ENCODE data around the gene HLF.

Gene HLF

DNA sequence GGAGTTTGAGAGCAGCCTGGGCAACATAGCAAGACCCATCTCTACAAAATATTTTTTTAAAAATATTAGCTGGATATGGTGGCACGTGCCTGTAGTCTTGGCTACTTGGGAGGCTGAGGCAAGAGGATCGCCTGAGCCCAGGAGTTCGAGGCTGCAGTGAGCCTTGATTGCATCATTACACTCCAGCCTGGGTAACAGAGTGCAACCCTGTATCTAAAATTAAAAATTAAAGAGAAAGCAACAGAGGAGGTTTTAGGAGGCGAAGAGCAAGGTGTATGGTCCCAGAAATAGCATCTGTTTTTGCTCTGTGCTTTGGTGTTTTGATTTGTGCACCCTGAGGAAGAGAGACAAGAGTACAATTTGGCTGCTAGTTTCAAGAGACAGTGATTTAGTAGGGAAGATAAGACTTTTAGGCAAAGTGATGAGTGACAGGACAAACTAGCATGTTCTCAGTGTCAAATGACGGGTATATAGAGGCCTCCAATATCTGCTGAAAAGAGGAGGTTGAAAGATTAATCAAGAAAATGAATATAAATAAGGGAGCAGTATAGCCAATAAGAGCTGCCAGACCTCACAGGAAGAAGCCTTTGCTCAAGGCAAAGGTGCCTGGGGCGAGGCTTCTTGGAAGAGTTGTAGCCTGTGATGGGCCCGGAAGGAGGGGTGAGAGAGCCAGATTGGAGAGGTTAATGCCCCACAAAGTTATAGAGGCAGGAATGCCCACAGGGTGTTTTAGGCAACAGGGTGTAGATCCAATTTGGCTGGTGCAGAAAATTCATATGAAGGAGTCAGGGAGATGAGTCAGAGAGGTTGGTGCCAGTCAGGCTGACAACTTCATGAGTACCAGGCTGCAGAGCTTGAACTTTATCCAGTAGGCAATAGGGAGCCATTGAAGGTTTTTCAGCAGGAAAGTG, 11.4 kb downstream of the HLF start:
- DNase-seq: no peak

DNA sequence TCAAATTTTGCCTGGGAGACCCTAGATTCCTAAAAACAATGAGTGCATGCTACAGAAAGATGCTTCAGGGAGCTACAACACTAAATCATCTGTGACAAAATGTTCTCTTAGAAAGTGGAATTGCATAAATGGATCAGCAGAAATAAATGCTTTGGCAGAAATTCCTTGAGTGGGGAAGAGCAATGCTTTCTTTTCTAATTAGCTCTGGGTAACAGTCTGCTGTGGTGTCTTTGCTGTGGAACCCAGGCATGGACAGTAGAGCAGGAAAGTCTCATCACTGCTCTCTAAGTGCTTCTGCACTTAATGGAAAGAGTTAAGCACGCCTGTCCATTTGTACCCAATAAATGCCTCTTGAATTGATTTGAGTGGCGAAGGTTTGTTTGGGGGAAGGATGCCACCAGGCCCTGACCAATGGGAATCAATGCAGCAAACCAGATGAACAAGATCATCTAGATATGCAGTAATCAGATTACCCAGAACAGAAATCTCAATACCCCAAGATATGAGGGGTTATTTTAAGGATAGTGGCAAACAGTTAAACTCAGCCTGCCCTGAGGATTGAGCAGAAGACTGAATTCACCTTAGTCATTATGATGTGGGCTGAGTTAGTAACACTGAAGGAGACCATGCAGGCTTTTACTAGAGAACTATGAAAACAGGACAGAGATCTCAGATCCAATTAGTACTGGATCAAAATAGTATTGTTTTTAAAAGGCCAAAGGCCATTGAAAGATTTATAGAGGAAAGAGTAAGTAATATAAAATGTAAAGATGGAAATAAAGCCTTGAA, 13.6 kb downstream of the HLF start:
- DNase-seq: no peak

DNA sequence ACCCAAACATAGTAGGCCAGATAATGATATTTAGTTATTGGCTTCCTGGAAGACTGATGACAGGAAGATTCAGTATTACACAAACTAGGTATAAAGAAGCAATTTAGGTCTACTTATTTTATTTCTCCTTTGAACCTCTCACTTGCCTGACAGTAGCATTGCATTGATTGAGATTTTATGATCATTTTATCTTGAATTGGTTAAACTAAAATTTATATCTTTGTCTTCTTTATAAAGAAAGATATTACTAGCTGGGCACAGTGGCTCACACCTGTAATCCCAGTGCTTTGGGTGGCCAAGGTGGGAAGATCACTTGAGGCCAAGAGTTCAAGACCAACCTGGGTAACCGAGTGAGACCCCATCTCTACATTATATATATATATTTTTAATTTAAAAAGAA, 14.4 kb downstream of the HLF start:
- DNase-seq: no peak

DNA sequence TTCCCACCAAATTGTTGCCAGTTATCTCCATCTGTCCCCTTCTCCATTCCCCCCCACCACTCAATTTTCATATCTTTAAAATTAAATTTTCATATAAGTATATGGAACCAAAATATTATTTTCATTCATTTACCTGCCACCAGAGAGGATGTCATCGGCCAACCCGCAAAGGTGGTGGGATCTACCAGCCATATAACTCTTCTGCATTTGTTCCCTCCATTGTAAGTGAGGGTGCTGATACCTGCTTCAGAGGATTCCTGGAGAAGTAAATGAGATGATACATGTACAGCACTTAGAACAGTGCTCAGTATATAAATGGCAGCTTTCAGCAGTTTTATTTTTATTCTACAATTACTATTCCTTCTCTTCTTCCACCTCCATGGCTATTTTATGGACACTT, 15.0 kb downstream of the HLF start:
- DNase-seq: no peak

DNA sequence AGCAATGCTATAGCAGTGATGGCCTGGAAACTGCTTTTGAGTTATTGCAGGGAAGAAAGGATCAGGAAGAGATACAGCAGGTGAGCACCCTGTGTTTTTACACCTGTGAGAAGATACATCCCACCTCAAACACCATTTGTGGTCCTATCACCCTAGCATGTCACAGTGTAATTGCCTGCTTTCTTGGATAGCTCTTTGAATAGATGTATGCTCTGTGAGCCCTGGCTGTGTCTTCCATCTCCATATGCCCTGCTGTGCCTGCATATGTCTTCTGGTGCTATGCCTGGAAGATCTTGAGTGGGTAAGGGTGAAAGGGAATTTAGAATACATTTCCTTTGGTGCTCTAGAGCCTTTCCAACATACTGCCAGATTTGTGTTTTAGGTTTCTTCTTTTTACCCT, 15.5 kb downstream of the HLF start:
- no peak for DNase-seq

DNA sequence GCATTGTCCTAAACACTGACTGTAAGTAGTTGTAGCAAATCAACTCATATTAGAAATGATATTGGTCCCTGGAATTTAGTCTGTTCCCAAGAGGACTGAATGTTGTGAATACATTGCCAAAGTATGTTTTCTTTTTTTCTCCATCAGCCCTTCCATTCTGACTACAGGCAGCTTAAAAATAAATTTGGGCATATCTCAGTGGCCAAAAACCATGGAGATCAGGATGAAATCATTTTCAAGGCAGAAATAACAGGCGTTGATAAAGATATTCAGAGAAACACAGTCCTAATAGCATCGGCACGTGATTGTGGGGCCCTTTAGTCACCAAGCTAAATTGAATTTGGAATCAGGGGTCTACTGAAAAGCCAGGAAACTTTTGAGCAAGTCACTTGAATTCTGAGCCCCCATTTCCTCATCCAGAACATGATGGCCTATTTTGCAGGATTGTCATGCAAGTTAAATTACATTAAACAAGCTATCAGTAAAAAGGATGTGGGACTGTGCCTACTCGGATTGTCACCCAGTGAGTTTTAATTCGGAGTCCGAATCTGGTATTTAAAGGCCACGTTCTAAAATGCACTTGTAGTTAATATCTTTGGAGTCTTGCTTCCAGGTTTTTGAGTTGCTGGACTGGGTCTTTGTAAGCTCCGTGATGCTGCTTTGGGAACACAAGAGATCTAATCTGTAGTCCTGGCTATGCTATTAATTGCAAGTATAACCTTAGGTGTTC, 17.1 kb downstream of the HLF start:
- DNase-seq: no peak

DNA sequence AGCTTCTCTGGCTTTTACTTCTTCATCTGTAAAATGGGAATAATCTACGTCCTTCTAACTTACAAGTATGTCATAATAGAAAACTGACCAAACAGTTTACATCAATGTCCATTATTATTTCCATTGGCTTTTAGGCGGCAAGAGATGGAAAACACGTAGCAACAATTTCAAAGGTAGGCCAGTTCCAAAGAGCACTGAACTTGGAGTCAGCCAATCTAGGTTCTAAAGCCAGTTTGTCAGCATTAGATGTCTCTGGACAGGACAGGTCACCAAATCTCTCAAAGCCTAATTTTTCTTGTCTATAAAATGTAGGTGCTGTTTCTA, 17.6 kb downstream of the HLF start:
- no peak for DNase-seq

DNA sequence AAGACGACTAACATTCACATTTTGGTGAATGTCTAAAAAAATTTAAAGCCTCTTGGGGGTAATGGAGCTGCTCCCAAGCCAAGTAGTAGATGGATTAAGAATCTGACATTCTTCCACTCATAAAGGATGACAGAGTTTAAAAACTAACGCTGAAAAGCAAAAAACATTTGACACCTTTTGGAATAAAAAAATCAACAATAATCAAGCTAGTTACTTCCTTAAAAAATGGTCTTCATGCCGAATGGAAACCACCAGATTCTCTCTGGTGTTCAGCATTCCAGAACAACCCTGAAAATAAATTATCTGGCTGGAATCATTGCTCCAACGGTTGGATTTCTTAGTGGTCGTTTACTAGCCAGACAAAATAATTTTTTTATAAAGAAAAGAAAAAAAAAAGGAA, 18.0 kb downstream of the HLF start:
- no peak for DNase-seq

DNA sequence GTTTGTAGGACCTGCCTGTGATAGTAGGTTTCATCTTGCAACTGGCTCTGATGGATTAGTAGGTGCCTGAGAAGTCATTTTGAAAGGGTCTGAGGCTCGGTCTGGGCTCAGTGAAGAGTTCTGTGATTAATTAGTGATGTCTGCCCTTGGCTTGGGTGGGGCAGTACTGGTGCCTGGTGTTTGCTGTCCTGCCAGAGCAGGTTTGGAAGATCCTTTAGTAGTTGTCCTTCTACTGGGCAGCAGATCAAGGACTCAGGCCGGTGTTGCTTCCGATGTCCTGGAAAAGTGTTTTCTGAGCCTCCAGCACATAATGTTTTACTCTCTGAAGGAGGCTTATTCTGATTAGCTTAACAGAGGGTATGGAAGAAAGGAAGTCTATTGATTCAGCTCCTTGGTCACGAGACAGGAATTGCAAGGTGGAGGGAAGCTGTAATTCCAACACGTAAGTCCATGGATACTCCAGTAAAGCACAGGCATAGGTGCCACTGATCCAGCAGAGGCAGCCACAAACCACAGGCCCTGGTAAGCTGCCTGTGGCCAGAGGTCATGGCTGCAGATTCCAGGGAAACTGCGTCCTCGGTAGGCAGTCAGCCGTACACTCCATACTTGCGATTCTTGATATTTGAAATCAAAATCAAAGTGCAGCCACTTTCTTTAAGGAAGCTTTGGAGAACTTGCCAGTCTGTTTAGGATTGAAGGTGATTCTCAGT, 18.7 kb downstream of the HLF start:
- no peak for DNase-seq

DNA sequence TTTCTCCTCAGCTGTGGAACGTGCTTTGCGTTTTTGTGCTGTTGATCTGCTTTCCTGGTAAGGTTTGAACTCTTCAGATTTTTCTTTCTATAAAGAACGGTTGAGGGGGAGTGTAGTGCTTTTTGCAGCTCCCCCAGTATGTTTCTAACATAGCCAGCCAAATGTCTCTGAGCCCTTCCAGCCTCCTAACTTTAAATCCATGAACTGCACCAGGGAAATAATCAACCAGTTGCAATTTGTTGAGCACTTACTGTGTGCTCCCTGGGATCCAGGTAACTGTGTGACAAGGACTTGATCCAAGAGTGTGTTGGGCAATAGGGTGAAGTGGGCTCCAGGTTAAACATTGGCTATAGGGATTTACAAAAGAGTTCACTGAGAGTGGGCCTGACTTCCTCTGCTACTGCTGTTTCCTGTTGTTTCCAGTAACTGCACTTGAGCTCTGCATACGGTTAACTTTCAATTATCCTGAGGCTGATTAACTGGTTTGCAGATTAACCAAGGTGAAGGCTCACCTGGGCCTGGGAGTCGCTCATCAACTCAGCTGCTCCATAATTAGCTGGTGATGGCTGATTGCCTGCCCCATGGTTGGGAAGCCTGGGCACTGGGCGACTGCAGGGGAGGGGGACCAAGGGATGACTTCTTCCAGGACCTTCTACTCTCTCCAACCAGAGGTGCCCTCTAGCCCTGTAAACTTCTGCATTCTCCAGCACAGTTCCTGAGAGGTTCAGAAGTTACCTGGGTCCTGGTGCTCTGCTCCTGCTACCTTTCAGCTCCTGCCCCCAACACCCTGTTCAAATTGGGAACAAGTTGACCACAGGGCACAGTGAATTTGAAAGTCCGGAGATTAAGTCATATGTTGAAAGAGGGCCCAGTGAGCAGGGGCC, 19.5 kb downstream of the HLF start:
- no peak for DNase-seq

DNA sequence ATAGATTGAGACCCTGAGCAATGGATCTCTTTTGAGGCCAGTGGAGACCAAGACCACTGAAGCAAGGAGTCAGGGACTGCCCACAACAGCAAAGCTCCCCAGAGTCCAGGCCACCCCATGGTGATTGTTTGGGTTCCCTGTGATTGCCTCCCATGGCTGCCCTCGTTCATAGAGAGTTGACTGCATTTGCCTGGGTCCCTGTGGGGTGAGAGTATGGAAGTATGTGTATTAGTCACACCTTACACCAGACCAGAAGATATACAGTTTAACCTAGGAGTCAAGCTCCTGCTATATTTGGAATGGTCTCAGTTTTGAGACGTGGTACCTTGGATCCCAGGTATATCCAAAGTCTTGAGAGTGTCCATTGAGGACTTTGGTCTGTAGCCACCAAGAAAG, 20.2 kb downstream of the HLF start:
- DNase-seq: no peak

DNA sequence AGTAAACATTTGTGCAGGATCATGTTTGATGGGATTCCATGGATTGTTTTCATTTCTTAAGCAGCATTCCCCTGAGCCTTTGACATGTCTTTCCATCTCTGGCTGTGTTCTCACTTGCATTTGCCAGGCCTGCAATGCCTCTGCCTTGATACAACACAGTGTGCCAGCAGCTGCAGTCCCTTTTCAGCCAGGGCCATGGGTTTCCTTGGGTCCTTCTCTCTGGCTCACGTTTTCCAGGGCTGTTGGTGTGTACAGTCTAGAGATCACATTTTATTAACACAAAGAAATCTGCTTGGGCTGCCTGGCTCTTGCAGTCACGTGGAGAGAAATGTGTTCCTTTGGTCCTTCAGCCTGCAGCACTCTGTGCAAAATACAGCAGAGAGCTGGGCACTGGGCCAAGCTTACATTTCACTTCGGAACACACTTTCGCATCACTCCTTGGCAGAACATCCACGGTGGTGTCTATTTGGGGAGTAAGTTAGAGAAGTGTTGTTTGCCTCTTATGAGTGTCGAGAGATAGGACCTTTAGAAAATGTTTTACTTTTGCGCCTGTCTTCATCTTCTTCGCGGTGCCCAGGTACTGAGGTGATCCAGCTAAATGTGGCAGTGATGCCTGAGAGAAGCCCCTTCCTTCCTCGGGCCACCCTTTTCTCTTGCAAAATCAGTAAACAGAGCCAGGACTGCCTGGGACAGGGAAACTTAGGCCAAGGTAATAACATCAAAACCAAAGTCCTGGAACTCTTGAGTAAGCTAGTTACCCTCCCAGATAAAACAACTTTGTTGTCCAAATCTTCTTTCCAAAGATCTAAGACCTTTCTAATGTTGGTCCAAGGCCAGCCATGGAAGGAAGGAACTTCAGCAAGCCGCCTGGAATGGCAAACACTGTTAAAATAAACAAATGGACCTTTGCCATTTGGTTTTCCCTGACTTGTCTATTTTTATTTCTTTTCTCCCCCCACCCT, 20.9 kb downstream of the HLF start:
- no peak for DNase-seq

DNA sequence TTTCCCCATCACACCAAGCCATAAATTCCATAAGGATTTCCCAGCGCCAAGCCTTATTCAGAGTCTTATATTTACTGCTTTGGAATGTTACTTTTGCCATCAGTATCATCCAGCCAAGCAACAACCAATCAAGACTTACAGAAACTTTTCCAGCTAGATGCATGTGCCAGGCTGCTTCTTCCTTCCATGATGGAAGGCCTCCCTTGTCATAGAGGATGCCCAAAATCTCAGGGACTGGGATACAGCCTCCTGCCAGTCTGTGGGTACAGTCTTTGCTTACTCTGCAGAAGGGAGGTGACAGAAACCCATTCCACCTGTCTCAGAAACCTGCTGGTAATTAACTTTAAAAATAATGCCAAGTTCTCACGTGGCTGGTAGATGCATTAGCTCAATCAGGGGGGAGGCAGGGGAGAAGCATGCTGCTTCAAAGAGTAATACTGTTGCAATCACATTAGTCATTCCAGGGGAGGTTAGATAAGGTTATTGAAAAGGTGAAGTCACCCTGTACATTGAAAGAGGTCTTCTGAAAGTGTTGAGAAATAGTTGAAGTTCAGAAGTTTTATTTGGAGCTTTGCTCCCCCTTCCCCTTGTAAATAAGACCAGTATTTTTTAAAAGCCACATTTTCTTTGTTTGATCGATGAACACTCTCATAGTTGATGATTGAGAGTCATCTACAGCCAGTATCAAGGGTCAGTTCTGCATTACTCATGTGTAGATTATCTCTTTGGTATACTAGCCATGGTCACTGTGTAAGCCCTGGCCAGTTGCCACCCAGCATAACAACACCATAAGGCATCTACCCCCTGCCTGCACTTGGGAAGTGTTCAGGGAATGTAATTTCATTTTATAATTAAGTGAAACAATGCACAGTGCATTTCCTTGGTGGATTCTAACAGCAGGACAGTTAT, 22.2 kb downstream of the HLF start:
- DNase-seq: no peak

DNA sequence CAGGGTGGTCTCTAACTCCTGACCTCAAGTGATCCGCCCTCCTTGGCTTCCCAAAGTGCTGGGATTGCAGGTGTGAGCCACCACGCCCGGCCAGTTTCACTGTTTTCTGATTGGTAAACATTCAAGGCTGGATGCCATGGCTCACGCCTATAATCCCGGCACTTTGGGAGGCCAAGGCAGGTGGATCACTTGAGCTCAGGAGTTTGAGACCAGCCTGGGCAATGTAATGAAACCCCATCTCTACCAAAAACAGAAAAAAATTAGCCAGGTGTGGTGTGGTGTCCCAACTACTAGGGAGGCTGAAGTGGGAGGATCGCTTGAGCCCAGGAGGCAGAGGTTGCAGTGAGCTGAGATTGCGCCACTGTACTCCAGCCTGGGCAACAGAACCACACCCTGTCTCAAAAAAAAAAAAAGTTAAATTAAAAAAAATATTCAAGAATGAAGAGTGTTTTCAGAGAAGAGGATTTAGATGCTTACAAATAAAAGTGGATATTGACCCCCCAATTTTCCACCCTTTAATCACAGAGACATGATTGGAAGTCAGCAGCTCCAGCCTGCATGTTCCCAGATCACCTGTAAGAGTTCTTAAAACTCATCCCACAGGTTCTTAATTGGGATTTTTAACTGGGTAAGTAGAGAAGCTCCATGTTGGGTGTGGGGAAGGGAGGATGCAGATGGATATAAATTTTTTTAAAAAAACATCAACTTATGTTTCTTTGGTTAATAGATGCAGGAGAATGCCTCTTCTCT, 23.8 kb downstream of the HLF start:
- no peak for DNase-seq

DNA sequence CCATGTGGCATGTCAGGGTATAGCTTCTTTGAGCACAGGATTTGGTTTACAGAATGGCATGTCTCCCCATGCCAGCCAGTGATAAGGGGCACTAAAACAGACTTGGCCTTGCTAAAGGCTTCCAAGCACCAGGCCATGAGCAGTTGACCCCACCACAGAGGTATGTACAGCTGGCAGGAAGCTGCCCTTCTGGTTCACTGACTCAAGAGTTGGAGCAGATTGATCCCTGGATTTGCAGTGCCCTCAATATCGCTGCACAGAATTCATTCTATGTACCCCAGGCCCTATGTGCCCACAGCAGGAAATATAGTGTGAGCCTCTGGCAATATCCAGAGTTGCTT, 24.3 kb downstream of the HLF start:
- DNase-seq: no peak

DNA sequence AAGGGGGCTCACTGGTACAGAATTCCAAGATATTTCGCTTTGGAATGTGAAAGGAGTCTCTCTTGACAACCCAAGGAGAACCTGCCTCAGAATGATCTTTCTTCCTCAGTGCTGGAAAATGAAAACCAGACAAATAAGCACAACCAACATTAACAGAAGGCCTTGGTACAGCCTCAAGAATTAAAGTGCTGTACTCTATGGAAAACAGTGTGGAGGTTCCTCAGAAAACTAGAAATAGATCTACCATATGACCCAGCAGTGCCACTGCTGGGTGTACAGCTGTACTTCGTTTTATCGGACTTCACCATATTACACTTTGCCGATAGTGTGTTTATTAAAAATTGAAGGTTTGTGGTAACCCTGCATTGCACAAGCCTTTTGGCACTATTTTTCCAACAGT, 25.2 kb downstream of the HLF start:
- no peak for DNase-seq

DNA sequence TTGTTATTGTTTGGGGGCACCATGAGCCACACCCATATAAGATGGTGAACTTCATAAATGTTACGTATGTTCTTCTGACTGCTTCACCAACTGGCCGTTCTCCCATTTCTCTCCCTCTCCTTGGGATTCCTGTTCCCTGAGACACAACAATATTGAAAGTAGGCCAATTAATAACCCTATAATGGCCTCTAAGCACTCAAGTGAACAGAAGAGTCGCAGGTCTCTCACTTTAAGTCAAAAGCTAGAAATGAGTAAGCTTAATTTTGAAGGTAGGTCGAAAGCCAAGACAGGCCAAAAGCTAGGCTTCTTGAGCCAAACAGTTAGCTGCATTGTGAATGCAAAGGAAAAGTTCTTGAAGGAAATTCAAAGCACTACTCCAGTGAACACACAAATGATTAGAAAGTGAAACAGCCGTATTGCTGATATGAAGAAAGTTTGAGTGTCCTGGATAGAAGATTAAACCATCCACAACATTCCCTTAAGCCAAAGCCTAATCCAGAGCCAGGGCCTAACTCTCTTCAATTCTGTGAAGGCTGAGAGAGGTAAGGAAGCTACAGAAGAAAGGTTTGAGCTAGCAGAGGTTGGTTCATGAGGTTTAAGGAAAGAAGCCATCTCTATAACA, 25.8 kb downstream of the HLF start:
- DNase-seq: no peak

DNA sequence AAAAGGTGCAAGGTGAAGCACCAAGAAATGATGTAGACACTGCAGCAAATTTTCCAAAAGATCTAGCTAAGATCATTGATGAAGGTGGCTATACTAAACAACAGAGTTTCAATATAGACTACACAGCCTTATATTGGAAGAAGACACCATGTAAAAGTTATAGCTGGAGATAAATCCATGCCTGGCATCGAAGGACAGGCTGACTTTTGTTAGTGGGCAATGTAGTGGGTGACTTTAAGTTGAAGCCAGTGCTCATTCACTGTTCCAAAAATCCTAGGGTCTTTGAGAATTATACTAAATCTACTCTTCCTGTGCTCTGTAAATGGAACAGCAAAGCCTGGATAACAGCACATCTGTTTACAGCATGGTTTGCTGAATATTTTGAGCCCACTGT, 26.4 kb downstream of the HLF start:
- no peak for DNase-seq

DNA sequence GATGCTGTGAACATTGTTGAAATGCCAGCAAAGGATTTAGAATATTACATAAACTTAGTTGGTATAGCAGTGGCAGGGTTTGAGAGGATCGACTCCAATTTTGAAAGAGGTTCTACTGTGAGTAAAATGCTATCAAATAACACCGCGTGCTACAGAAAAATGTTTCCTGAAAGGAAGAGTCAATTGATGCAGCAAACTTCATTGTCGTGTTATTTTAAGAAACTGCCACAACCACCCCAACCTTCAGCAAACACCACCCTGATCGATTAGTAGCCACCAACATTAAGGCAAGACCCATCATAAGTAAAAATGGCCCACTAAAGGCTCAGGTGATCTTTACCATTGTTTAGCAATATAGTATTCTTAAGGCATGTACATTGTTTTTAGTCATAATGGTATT, 27.3 kb downstream of the HLF start:
- no peak for DNase-seq
